ENCODE data around the gene RAI1.

- TF ChIP-seq POLR2A (IDR thresholded peaks at IDR 0.05; ENCODE audit: low read depth, low read length) (no peak), TAF1 (IDR thresholded peaks at IDR 0.05; ENCODE audit: borderline replicate concordance, low read depth, low read length) (no peak), POLR2AphosphoS5 (IDR thresholded peaks at IDR 0.05; ENCODE audit: low read depth, low read length) (no peak)
Observed at GRCh38 chr17:17795296-17795695, 114.0 kb downstream of the RAI1 start.
